Gastroesophageal sphincter (tissue), 4 donors: Measurements from ENCODE around the gene BTNL8. TPM values are rescaled to one million over a fixed set of nuclear protein-coding genes. Genes with fewer than 3 reads are reported as not detected.

Experiments
- ATAC-seq: fragments of 150-250 bp; one replicate; pipeline ENCODE4 v1.9.1; 2016; ENCODE audit warnings: mild to moderate bottlenecking, moderate library complexity
- H3K27ac ChIP-seq, 4 donors: fragments of 200-600 bp; sonication (generic) in 3 of 4; 1 replicate in 3 of 4; 2 replicates in 1 of 4; pipeline ENCODE4 v1.5.1; 2016 to 2019
- H3K27me3 ChIP-seq: fragments of 200-600 bp; sonication (generic); one replicate; pipeline ENCODE4 v1.5.1; 2019
- H3K36me3 ChIP-seq, 2 donors: fragments of 200-600 bp; sonication (generic); one replicate each; pipeline ENCODE4 v1.5.1; 2019; ENCODE audit warnings: control low read depth in 1 of 2
- H3K4me1 ChIP-seq, 3 donors: fragments of 200-600 bp; sonication (generic); 1 replicate in 2 of 3; 2 replicates in 1 of 3; pipeline ENCODE4 v1.5.1; 2016 to 2019; ENCODE audit warnings: control low read depth in 2 of 3
- H3K4me3 ChIP-seq, 2 donors: fragments of 200-600 bp; sonication (generic); one replicate each; pipeline ENCODE4 v1.5.1; 2019; ENCODE audit warnings: mild to moderate bottlenecking in 1 of 2, moderate library complexity in 1 of 2
- H3K9me3 ChIP-seq, 3 donors: fragments of 200-600 bp; sonication (generic); one replicate each; pipeline ENCODE4 v1.5.1; 2017 to 2019; ENCODE audit warnings: control low read depth in 2 of 3
- EP300 ChIP-seq: sonication (generic); formaldehyde crosslinking; IDR thresholded peaks from one replicate; pipeline ENCODE4 v1.6.1; 2017; ENCODE audit warnings: antibody characterized with exemption, mild to moderate bottlenecking
- POLR2A ChIP-seq, 2 donors: fragments of 450-650 bp; IDR thresholded peaks; one replicate each; pipeline ENCODE4 v1.6.1; 2017; ENCODE audit warnings: antibody characterized with exemption in 2 of 2, mild to moderate bottlenecking in 2 of 2, moderate library complexity in 1 of 2
- POLR2AphosphoS5 ChIP-seq: sonication (generic); formaldehyde crosslinking; IDR thresholded peaks from one replicate; pipeline ENCODE4 v1.6.1; 2017; ENCODE audit warnings: antibody characterized with exemption
- WGBS, 2 donors: methylation state at CpG; one replicate each; pipeline ENCODE4 v1.1.5; 2018; ENCODE audit warnings: low coverage in 1 of 2; 5-methylcytosine and 5-hydroxymethylcytosine counted together
- total RNA-seq, 4 donors: library from RNA; depleted of rRNA; stranded (reverse); fragments of >200 nt; gene quantifications; one replicate each; pipeline ENCODE4 v1.1.0, GENCODE V29; 2016
- TF ChIP-seq, protein P1 (sequence below), 4 experiments: fragments of 200-600 bp in 2 of 4; fragments of 450-650 bp in 2 of 4; sonication (generic) in 1 of 4; IDR thresholded peaks; one replicate each; pipeline ENCODE4 v1.5.1; 2017 to 2019; ENCODE audit warnings: antibody characterized with exemption in 4 of 4, mild to moderate bottlenecking in 2 of 4, moderate library complexity in 2 of 4

Gene BTNL8, protein sequence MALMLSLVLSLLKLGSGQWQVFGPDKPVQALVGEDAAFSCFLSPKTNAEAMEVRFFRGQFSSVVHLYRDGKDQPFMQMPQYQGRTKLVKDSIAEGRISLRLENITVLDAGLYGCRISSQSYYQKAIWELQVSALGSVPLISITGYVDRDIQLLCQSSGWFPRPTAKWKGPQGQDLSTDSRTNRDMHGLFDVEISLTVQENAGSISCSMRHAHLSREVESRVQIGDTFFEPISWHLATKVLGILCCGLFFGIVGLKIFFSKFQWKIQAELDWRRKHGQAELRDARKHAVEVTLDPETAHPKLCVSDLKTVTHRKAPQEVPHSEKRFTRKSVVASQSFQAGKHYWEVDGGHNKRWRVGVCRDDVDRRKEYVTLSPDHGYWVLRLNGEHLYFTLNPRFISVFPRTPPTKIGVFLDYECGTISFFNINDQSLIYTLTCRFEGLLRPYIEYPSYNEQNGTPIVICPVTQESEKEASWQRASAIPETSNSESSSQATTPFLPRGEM
- 1 to 10 TPM in 1 of 4 donors, under 1 TPM in 1, not detected in 2; 0.81 to 1.1 TPM for total RNA-seq

DNA sequence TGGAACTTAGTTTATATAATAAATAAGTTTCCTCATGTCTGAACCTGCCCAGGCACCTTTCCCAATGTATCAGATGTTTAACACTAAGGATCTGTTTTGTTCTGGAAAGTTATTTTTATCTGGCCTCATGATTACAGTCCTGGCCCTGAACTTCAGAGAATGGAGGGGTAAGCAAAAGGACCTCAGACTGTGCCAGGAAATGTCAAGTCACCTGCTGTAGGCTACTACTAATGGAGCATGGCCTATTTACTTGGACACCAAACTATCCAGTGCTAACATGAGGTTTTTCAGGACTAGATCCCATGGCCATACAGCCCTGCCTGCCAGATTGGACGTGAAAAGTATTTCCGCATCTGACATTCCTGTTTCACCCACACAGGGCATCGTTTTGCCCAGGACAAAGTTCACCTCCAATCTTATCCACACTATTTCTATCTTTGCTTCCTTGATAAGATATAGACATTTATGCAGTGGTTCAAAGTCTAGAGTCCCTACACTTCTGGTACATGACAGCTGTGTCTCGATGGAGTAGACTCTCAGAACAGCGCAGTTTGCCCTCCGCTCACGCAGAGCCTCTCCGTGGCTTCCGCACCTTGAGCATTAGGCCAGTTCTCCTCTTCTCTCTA, at the start of gene BTNL8:
Gene BTNL8, plus strand, starts transcription at position 539 of the 626 bp plus-strand sequence. CDS start 152 bp downstream, outside the sequence.
- H3K36me3 ChIP-seq: no peaks in the 10 kb centered on the region
- 80 to 84% methylated on average over 1 to 9 of the region's 9 CpGs for WGBS, 2 donors
- peak within 1 kb of the TSS in 2 of 4 donors; percentile 39 to 56 for H3K27ac ChIP-seq
- TF ChIP-seq EP300 (no peak), POLR2AphosphoS5 (no peak), POLR2A (IDR thresholded peaks at IDR 0.05) (no peak)
- TF ChIP-seq, protein P1, sequence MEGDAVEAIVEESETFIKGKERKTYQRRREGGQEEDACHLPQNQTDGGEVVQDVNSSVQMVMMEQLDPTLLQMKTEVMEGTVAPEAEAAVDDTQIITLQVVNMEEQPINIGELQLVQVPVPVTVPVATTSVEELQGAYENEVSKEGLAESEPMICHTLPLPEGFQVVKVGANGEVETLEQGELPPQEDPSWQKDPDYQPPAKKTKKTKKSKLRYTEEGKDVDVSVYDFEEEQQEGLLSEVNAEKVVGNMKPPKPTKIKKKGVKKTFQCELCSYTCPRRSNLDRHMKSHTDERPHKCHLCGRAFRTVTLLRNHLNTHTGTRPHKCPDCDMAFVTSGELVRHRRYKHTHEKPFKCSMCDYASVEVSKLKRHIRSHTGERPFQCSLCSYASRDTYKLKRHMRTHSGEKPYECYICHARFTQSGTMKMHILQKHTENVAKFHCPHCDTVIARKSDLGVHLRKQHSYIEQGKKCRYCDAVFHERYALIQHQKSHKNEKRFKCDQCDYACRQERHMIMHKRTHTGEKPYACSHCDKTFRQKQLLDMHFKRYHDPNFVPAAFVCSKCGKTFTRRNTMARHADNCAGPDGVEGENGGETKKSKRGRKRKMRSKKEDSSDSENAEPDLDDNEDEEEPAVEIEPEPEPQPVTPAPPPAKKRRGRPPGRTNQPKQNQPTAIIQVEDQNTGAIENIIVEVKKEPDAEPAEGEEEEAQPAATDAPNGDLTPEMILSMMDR (IDR thresholded peaks at IDR 0.05): no peak
- no peaks in the 10 kb centered on the region for H3K4me1 ChIP-seq
- no peak for ATAC-seq
- peaks cover 0 to 8% (median 0%) of the 10 kb centered on the region in 3 donors for H3K9me3 ChIP-seq
- no peak within 1 kb of the TSS for H3K4me3 ChIP-seq
- H3K27me3 ChIP-seq: no peaks in the 10 kb centered on the region

DNA sequence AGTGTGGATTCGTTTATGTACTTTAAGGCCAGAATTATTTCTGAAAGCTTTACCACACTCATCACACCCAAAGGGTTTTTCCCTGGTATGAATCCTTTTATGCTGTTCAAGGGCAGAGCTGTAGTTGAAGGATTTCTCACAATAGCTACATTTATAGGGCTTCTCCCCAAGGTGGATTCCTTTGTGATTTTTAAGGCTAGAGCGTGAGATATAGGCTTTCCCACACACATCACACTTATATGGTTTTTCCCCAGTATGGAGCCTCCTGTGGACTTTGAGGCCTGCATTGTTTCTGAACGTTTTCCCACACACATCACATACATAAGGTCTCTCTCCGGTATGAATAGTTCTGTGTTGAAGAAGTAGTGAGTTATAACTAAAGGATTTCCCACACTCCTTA, 49.1 kb upstream of the BTNL8 start:
- Histone ChIP-seq H3K27ac (no peak overlapping the region), H3K4me3 (no peak overlapping the region), H3K36me3 (peaks cover 13 to 65% of the 10 kb centered on the region in 2 donors), H3K4me1 (no peaks in the 10 kb centered on the region), H3K27me3 (no peaks in the 10 kb centered on the region), H3K9me3 (peaks cover 0 to 10% (median 0%) of the 10 kb centered on the region in 3 donors)
- ATAC-seq: no peak
- 97 to 100% methylated on average over 4 of the region's 4 CpGs for WGBS, 2 donors
- TF ChIP-seq POLR2A (IDR thresholded peaks at IDR 0.05) (no peak), POLR2AphosphoS5 (no peak), EP300 (no peak)
- TF ChIP-seq, protein P1 (IDR thresholded peaks at IDR 0.05): no peak

DNA sequence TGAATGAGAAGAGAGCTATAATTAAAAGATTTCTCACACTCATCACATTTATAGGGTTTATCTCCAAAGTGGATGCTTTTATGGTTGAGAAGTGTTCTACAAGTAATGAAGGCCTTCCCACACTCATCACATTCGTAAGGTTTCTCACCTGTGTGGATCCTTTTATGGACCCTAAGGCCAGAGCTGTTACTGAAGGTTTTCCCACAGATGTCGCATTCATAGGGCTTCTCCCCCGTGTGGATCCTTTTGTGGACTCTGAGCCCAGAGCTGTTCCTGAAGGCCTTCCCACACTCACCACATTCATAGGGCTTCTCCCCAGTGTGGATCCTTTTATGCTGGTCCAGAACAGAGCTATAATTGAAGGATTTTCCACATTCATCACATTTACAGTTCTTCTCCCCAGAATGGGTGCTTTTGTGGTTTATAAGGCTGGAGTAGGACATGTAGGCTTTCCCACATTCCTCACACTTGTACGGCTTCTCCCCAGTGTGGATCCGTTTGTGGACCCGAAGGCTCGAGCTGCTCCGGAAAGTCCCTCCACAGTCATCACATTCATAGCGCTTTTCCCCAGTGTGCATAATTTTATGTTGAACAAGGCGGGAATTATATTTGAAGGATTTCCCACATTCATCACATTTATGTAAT, 48.4 kb upstream of the BTNL8 start:
- no peak overlapping the region for H3K27ac ChIP-seq
- no peak for ATAC-seq
- WGBS, 2 donors: 95 to 99% methylated on average over 5 to 10 of the region's 10 CpGs
- H3K27me3 ChIP-seq: no peaks in the 10 kb centered on the region
- peaks cover 0 to 10% (median 0%) of the 10 kb centered on the region in 3 donors for H3K9me3 ChIP-seq
- no peaks in the 10 kb centered on the region for H3K4me1 ChIP-seq
- TF ChIP-seq POLR2A (IDR thresholded peaks at IDR 0.05): no peak
- H3K4me3 ChIP-seq: no peak overlapping the region
- peaks cover 13 to 67% of the 10 kb centered on the region in 2 donors for H3K36me3 ChIP-seq

DNA sequence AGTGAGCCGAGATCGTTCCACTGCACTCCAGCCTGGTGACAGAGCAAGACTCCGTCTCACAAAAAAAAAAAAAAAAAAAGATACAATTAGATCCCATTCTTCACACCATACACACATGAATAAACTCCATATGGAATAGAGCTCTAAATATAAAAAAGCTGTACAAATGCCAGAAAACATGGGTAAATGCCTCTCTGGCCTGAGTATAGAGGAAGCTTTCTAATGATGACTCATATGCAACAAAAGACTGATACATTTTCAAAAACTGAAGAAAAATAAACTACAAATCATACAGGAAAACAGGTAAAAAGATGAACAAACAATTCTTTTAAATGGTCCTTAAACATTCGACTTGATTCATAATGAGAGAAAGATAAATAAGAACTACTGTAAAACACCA, 46.5 kb upstream of the BTNL8 start:
- Histone ChIP-seq H3K27me3 (no peaks in the 10 kb centered on the region), H3K36me3 (peaks cover 13 to 55% of the 10 kb centered on the region in 2 donors), H3K9me3 (peaks cover 0 to 10% (median 0%) of the 10 kb centered on the region in 3 donors), H3K4me1 (no peaks in the 10 kb centered on the region), H3K4me3 (no peak overlapping the region), H3K27ac (no peak overlapping the region)
- ATAC-seq: no peak
- TF ChIP-seq EP300: no peak
- TF ChIP-seq, protein P1 (IDR thresholded peaks at IDR 0.05): no peak
- no peak for TF ChIP-seq POLR2AphosphoS5
- no peak for TF ChIP-seq POLR2A (IDR thresholded peaks at IDR 0.05)
- WGBS, 2 donors: 65 to 94% methylated on average over 1 to 4 of the region's 4 CpGs
